ENCODE results near the gene ZBTB46.
"Not testable (repeated sequence)": the region's sequence is repeated elsewhere in the genome, so short reads cannot be mapped to it uniquely, and the experiment has no call there.

The ZBTB46 gene

GRCh38 chr20:63857764-63858392 is 26.8 kb upstream of the ZBTB46 start:
- DNase-seq, result no peak

DNA sequence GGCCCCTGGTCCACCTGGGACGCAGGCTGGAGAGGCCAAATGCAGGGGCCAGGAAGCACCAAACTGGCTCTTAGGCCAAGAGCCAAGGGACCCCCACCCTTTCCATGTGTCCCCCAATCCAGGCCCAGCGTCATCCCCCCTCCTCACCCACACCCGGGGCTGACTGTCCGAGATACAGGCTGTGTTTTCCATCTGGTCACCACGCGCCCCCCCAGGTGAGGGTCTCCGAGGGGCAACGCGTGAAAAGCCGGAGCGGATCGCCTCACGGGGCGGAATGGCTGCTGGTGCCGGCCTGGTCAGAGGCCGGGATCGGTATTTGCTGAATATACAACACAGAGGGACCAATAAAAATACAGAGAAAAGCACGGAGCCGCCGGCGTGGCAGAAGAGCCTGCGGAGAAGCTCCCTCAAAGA is 25.0 kb upstream of the ZBTB46 start:
- DNase-seq, result no peak

DNA sequence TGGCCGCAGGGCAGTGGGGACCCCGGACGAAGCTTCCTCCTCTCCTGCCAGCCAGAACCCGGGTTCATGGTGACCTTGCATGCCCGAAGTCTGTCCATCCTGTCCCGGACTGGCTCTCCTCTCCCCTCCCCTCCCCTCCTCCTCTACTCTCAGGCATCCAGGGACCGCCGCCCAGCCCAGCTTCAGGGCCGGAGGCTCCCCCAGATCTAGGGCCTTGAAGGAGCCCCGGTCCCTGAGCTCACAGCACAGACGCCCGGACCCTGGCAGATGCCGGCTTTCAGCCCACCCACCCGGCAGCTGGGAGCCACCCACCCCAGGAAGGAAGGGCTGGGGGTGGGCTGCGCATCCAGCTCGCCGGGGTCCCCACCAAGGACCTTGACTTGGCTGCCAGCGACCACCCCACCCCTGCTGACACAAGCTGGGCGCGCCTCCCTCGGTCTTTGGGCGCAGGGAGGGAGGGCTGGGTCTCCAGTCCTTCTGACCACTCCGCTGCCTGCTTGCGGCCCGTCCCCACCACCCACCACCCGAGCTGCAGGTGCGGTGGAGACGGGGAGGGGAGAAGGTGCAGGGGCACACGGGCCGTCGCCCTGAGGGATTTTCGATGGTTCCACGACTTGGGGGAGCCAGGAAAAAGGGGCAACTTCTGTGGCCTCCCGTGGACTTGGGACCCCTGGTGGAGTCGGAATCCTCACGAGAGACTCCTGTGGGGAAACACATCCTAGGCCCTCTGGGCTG is 24.5 kb upstream of the ZBTB46 start:
- DNase-seq, result no peak

DNA sequence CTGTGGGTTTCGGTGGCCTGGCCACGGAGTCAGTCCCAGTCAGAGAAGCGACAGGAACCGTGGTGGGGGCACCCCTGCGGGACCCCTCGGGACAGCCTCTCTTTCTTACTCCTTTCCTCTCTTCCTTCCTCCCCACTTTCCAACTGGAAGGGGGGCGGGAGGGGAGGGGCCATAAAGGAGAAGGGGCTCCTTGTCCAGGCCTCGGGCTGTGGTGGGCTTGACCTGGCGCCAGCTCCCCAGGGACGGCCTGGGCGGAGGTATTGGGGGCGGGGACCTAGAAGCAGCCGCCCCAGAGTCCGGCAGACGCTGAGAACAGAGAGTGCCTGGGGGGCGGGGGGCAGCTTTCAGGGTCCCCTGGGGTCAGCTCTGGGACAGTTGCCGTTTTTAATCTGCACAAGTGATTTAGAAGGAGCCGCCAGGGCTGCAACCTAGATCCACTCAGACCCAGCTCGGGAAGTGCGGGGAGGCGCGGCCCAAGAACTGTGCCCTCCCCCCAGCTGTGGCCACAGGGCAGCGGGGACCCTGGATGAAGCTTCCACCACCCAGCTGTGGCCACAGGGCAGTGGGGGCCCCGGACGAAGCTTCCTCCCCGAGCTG is 23.8 kb upstream of the ZBTB46 start:
- no peak for DNase-seq

GRCh38 chr20:63854069-63854765 is 23.2 kb upstream of the ZBTB46 start:
- DNase-seq, result no peak

DNA sequence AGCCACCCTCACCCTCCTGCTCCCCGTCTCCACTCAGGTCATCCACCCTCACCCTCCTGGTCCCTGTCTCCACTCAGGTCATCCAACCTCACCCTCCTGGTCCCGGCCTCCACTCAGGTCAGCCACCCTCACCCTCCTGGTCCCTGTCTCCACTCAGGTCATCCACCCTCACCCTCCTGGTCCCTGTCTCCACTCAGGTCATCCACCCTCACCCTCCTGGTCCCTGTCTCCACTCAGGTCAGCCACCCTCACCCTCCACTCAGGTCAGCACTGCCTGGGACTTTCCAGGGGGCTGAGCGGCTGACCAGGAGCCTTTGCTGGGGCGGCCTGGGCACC is 22.6 kb upstream of the ZBTB46 start:
- DNase-seq, result not testable (repeated sequence)

DNA sequence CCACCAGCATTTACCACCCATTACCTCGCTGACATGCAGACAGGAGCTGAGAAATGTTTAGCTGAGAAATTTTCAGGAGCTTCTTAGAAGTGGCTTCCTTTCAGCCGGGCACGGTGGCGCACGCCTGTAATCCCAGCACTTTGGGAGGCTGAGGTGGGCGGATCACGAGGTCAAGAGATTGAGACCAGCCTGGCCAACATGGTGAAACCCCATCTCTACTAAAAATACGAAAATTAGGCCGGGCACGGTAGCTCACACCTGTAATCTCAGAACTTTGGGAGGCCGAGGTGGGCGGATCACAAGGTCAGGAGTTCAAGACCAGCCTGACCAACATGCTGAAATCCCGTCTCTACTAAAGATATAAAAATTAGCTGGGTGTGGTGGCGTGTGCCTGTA is 20.5 kb upstream of the ZBTB46 start:
- DNase-seq, result not testable (repeated sequence)

DNA sequence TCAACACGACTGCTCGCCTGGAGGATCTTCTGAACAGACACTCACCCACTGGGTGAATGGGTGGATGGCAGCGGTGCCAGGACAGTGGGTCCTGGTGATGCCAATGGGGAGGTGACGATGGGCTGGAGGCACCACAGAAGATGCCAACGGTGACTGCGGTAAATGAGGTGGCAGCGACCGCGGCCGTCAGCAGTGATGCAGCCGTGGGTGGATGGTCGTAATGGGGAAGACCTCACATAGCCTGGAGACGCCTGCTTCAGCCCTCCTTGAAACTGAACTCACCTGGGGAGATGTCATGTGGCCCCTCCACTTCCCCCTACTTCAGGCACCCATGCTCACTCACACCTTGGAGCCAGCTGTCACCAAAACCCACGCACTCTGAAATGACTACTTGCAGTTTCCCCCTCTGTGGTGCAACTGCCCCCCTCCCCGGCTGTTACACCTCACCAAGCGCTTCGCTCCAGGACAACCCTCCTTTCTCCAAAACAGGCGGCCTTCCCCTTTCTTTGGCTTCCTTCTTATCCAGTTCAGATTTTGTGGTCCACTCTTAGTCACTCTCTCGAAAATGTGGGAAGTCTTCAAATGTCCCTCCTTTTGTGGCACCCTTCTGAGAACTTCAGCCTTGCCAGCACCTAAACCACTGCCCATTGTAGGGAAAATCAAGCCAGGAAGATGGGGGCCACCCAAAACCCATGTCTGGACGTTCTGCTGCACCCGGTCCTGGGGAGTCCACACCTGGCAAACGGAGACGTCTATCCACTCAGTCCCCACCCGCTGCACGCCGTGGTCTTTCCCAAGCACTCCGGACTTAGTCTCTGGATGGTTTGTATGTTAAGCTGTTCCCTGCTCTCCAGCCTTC is 19.9 kb upstream of the ZBTB46 start:
- no peak for DNase-seq

GRCh38 chr20:63848003-63848911 is 17.2 kb upstream of the ZBTB46 start:
- no peak for DNase-seq

DNA sequence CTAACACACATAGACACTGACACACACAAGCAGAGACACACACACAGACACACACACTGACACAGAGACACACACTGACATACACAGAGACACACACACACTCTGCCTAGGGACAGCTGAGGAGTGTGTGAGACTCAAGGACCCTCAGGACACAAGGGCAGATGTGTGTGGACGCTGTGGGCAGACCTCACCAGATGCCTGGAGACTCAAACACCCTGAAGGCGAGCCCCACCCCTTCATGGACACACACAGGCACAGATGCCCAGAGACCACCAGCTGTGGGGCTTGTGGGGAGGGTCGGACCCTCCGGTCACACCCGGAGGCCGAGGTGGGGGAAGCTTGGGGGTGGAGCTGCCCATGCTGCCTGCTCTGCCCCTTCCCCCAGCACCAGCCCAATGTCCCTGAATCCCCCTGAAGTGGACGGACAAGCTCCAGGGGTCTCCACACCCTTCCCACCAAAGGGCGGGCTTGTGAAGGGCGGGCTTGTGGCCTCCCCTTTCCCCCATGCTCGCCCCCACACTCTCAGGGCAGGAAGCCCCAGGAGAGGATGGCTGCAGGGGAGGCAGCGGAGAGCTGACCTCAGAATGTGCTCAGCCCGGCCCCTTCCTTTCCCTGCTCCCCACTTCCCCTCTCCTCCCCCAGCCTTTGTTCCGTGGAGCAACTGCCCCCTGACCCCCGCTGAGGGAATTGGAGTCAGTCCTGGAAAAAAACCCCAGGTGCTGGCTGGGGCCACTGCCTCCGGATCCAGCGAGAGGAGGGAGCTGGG is 16.4 kb upstream of the ZBTB46 start:
- no peak for DNase-seq

DNA sequence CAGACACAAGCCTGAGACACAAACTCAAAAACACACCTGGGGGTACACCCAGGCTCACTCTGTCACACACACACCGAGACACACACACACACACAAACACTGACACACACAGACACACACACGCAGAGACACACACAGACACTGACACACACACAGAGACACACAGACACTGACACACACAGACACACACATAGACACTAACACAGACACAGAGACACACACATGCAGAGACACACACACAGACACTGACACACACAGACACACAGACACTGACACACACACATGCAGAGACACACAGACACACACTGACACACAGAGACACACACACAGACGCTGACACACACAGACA is 15.8 kb upstream of the ZBTB46 start:
- no peak for DNase-seq

GRCh38 chr20:63846128-63846771 is 15.2 kb upstream of the ZBTB46 start:
- no peak for DNase-seq

GRCh38 chr20:63844511-63844991 is 13.5 kb upstream of the ZBTB46 start:
- no peak for DNase-seq

DNA sequence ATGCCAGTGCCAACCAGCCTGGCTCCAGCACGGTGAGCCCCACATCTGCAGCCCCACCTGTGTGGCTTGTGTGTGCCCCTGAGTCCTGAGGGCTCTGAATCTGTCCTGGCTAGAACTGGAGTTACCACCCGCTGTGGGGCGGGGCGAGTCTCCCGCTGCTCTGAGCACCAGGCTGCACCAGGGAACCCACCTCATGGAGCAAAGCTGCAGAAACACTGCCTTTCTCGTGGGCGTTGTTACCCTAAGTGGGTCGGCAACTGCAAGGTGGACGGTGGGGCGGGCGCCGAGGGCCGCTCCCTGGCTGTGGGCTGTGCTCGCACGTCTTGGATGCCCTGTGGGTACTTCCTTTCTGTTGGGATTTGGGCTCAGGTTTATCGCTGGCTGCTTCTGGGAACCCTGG is 12.7 kb upstream of the ZBTB46 start:
- no peak for DNase-seq

- no peak for DNase-seq
Observed at GRCh38 chr20:63843222-63843621, 12.2 kb upstream of the ZBTB46 start.

DNA sequence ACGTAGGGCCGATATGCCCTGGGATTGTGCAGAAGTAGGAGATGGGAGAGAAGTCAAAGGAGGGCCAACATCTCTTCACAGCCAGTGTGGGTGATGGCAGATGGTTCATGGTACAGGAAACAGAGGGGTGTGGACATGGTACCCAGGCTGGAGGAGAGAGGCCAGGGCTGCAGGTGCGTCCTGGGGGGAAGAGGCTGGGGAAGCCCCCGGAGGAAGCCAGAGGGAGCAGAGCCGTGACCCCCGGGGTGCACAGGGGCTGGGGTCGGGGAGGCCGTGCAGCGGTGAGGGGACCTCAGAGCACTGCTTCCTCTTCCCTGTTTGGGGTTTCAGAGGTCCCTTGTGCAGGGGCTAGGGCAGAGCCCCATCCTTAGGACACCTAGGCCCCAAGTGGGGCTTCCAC is 11.2 kb upstream of the ZBTB46 start:
- no peak for DNase-seq

GRCh38 chr20:63840405-63840828 is 9.4 kb upstream of the ZBTB46 start:
- no peak for DNase-seq

DNA sequence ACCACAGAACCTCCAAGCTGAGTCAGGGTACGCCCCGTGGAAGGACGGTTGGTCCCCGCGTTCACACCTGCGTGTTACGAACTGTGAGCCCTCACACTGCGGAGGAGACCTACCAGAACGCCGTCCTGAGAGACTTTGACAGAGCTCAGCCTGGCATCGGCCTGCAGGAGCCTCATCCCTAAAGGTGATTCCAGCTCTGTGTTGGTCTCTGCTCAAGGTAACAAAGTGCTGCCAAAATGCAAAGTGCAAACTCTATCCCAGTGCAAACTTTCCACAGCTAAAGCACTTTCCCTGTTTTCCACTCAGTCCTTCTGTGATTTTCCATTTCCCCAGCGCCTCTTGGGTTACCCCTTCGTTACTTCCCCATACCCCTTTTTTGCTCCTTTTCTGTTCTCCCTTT is 8.6 kb upstream of the ZBTB46 start:
- no peak for DNase-seq

DNA sequence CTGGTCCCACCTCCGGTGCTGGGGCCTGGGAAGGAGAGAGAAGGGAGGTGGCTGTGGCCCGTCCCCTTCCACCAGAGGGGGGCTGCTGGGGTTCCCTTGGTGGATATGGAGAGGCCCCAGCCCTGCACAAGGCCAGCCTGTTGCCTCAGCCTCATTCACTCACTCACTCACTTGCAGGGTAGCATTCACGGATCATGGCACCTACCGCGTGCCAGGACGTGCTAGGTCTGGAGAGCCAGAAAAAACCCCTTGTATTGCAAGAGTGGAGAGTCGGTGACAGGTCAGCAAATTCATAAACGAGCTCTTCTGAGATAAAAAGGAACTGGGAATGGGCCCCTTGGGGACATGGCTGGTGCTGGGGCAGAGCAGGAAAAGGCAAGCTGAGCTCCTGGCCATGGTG is 6.4 kb upstream of the ZBTB46 start:
- no peak for DNase-seq

Data from activated CD8-positive, alpha-beta memory T cell treated with anti-CD3 and anti-CD28 coated beads, Interleukin-2, amount 50 U/mL, for 4 hours (primary cell).